ENCODE data around the gene COL6A2. TPM values are rescaled to one million over a fixed set of nuclear protein-coding genes. Genes with fewer than 3 reads are reported as not detected.
"Not testable (repeated sequence)": the region's sequence is repeated elsewhere in the genome, so short reads cannot be mapped to it uniquely, and the experiment has no call there.

COL6A2 gene
- total and polyA plus RNA-seq, 2 experiments from 2014 or later = 650 to 1,939 TPM

DNA sequence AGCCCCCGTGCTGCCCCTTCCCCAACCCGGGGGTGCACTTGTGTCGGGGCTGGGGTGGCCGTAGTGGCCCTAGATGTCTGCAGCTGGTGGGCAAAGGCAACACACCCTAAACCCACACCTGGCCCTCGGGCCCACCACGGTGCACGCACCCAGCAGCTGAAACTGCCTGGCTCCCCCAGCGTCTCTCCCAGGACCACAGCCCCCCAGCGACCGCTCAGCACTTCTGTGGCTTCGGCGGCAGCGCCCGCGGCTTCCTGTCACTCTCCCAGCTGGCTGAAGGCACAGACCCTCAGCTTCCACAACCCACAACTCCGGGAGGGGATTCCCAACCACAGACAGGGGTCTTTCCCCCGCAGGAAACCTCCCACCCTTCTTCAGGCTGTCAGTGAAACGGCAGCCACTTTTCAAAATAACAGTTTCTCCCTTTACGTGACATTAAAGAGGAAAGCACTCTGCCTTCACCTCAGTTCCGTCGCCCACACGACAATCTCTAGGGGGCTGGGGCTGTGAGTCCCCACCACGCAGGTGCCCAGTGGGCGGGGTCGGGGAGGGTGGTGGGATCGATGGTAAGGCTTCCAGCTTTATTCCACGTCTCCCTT, 40.7 kb upstream of the COL6A2 start:
- no peaks in the 10 kb centered on the region for H3K36me3 ChIP-seq (ENCODE audit: low read depth)
- H3K4me1 ChIP-seq (ENCODE audit: insufficient read depth) = peaks cover 40% of the 10 kb centered on the region
- H2AFZ ChIP-seq = no peak overlapping the region
- in situ Hi-C loops (cut with MboI) = no loop called here
- peaks cover 40% of the 10 kb centered on the region for H3F3A ChIP-seq (ENCODE audit: insufficient read depth)
- no peaks in the 10 kb centered on the region for H3K9me3 ChIP-seq (ENCODE audit: low read depth)
- H3K4me3 ChIP-seq = no peak overlapping the region
- DNase-seq = no peak
- 71 to 75% methylated on average over 27 of the region's 27 CpGs for WGBS, 2 experiments (ENCODE audit: low coverage in 1 of 2, low lambda C conversion rate in 2 of 2, missing lambda C conversion rate in 2 of 2)
- H3K9ac ChIP-seq = peak overlapping the region; percentile 80
- H3K27me3 ChIP-seq (replicated peaks; ENCODE audit: insufficient read depth) = no peaks in the 10 kb centered on the region
- TF ChIP-seq EZH2phosphoT487 (IDR thresholded peaks at IDR 0.05; ENCODE audit: insufficient read depth, low read depth) (no peak), EZH2 (IDR thresholded peaks at IDR 0.05; ENCODE audit: insufficient read depth, poor library complexity, severe bottlenecking) (no peak)
- no peaks in the 10 kb centered on the region for H4K20me1 ChIP-seq (ENCODE audit: insufficient read depth)
- no peak overlapping the region for H3K4me2 ChIP-seq (ENCODE audit: unreplicated experiment)
- H3K9me2 ChIP-seq (ENCODE audit: insufficient read depth) = no peaks in the 10 kb centered on the region
- peak overlapping the region; percentile 84 for H3K27ac ChIP-seq
- no peaks in the 10 kb centered on the region for H3K79me2 ChIP-seq (ENCODE audit: insufficient read depth)

DNA sequence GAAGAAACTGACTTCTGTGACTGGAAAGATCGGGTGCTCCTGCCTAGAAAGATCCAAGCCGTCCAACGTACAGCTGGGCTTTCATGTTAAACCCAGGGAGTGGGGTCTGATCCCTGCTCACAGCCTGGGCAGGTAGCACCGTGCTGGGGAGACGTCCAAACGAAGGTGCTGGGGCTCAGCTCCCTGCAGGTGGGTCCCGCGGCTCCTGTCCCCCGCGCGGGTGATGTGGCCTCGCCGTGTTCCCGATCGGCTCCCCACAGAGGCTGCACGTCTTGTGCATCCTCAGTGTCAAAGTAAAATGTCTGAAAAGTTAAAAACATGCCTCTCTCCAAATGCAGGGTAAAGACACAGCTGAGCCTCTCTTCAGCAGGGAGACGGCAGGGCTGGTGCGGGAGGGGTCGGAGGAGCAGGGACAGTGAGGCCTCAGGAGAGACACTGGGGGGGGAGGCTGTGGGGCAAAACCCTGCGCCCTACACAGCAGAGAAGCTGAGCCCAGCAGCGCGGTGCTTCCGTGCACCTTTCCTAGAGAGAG, 40.1 kb upstream of the COL6A2 start:
- no peak for TF ChIP-seq EZH2 (IDR thresholded peaks at IDR 0.05; ENCODE audit: insufficient read depth, poor library complexity, severe bottlenecking)
- no peak for TF ChIP-seq EZH2phosphoT487 (IDR thresholded peaks at IDR 0.05; ENCODE audit: insufficient read depth, low read depth)
- WGBS, 2 experiments (ENCODE audit: low coverage in 1 of 2, low lambda C conversion rate in 2 of 2, missing lambda C conversion rate in 2 of 2) = 95 to 97% methylated on average over 19 to 23 of the region's 23 CpGs
- Histone ChIP-seq H3K4me2 (ENCODE audit: unreplicated experiment) (no peak overlapping the region), H3K9me2 (ENCODE audit: insufficient read depth) (no peaks in the 10 kb centered on the region), H3K9me3 (ENCODE audit: low read depth) (no peaks in the 10 kb centered on the region), H3K79me2 (ENCODE audit: insufficient read depth) (no peaks in the 10 kb centered on the region), H3K4me3 (no peak overlapping the region), H4K20me1 (ENCODE audit: insufficient read depth) (no peaks in the 10 kb centered on the region), H3K4me1 (ENCODE audit: insufficient read depth) (peaks cover 43% of the 10 kb centered on the region), H2AFZ (no peak overlapping the region), H3K27me3 (replicated peaks; ENCODE audit: insufficient read depth) (no peaks in the 10 kb centered on the region), H3K36me3 (ENCODE audit: low read depth) (no peaks in the 10 kb centered on the region), H3F3A (ENCODE audit: insufficient read depth) (peaks cover 36% of the 10 kb centered on the region), H3K27ac (no peak overlapping the region), H3K9ac (no peak overlapping the region)
- DNase-seq = no peak
- in situ Hi-C loops (cut with MboI) = no loop called here

DNA sequence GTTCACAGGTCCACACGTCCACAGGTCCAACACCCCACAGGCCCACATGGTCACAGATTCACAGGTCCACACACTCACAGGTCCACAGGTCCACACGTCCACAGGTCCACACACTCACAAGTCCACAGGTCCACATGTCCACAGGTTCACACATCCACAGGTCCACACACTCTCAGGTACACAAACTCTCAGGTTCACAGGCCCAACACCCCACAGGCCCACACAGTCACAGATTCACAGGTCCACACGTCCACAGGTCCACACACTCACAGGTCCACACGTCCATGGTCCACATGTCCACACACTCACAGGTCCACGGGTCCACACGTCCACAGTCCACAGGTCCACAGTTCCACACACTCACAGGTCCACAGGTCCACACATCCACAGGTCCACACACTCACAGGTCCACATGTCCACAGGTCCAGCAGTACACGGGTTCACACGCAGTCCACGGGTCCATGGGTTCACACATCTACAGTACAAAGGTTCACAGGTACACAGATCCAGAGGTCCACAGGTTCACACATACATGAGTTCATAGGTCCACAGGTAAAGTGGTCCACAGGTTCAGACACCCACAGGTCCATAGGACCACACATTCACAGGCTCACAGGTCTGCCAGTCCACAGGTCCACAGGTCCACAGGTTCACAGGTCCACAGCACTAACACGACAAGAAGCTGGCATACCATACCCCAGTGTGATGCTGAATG, 39.3 kb upstream of the COL6A2 start:
- H3K4me3 ChIP-seq = no peak overlapping the region
- peaks cover 35% of the 10 kb centered on the region for H3F3A ChIP-seq (ENCODE audit: insufficient read depth)
- no peaks in the 10 kb centered on the region for H3K36me3 ChIP-seq (ENCODE audit: low read depth)
- no peak overlapping the region for H2AFZ ChIP-seq
- in situ Hi-C loops (cut with MboI) = no loop called here
- H3K27me3 ChIP-seq (replicated peaks; ENCODE audit: insufficient read depth) = no peaks in the 10 kb centered on the region
- H4K20me1 ChIP-seq (ENCODE audit: insufficient read depth) = no peaks in the 10 kb centered on the region
- H3K79me2 ChIP-seq (ENCODE audit: insufficient read depth) = no peaks in the 10 kb centered on the region
- peaks cover 42% of the 10 kb centered on the region for H3K4me1 ChIP-seq (ENCODE audit: insufficient read depth)
- H3K4me2 ChIP-seq (ENCODE audit: unreplicated experiment) = no peak overlapping the region
- no peak overlapping the region for H3K27ac ChIP-seq
- TF ChIP-seq EZH2phosphoT487 (IDR thresholded peaks at IDR 0.05; ENCODE audit: insufficient read depth, low read depth) (no peak), EZH2 (IDR thresholded peaks at IDR 0.05; ENCODE audit: insufficient read depth, poor library complexity, severe bottlenecking) (no peak)
- H3K9me3 ChIP-seq (ENCODE audit: low read depth) = no peaks in the 10 kb centered on the region
- H3K9me2 ChIP-seq (ENCODE audit: insufficient read depth) = no peaks in the 10 kb centered on the region
- WGBS, 2 experiments (ENCODE audit: low coverage in 1 of 2, low lambda C conversion rate in 2 of 2, missing lambda C conversion rate in 2 of 2) = 94 to 98% methylated on average over 10 of the region's 10 CpGs
- no peak overlapping the region for H3K9ac ChIP-seq
- DNase-seq = no peak

DNA sequence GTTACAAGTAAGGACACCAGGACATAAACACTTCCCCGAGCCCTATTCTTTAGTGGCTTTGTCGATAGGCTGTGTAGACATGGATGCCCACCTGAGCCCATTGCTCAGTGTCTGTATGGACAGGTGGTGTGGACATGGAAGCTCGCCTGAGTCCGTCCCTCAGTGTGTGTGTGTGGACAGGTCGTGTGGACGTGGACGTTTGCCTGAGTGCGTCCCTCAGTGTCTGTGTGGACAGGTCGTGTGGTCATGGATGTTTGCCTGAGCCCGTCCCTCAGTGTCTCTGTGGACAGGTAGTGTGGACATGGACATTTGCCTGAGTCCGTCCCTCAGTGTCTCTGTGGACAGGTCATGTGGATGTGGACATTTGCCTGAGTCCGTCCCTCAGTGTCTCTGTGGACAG, 38.7 kb upstream of the COL6A2 start:
- Histone ChIP-seq H3K4me2 (ENCODE audit: unreplicated experiment) (no peak overlapping the region), H3K27me3 (replicated peaks; ENCODE audit: insufficient read depth) (no peaks in the 10 kb centered on the region), H3K4me3 (no peak overlapping the region), H2AFZ (no peak overlapping the region), H3K36me3 (ENCODE audit: low read depth) (no peaks in the 10 kb centered on the region), H3K27ac (no peak overlapping the region), H3K4me1 (ENCODE audit: insufficient read depth) (peaks cover 36% of the 10 kb centered on the region), H3K9me3 (ENCODE audit: low read depth) (no peaks in the 10 kb centered on the region), H3K79me2 (ENCODE audit: insufficient read depth) (no peaks in the 10 kb centered on the region), H3K9me2 (ENCODE audit: insufficient read depth) (no peaks in the 10 kb centered on the region), H4K20me1 (ENCODE audit: insufficient read depth) (no peaks in the 10 kb centered on the region), H3K9ac (no peak overlapping the region), H3F3A (ENCODE audit: insufficient read depth) (peaks cover 29% of the 10 kb centered on the region)
- in situ Hi-C loops (cut with MboI) = no loop called here
- TF ChIP-seq EZH2 (IDR thresholded peaks at IDR 0.05; ENCODE audit: insufficient read depth, poor library complexity, severe bottlenecking) = no peak
- TF ChIP-seq EZH2phosphoT487 (IDR thresholded peaks at IDR 0.05; ENCODE audit: insufficient read depth, low read depth) = no peak
- 94% methylated on average over 12 of the region's 12 CpGs for WGBS, 2 experiments (ENCODE audit: low coverage in 1 of 2, low lambda C conversion rate in 2 of 2, missing lambda C conversion rate in 2 of 2)
- DNase-seq = no peak

DNA sequence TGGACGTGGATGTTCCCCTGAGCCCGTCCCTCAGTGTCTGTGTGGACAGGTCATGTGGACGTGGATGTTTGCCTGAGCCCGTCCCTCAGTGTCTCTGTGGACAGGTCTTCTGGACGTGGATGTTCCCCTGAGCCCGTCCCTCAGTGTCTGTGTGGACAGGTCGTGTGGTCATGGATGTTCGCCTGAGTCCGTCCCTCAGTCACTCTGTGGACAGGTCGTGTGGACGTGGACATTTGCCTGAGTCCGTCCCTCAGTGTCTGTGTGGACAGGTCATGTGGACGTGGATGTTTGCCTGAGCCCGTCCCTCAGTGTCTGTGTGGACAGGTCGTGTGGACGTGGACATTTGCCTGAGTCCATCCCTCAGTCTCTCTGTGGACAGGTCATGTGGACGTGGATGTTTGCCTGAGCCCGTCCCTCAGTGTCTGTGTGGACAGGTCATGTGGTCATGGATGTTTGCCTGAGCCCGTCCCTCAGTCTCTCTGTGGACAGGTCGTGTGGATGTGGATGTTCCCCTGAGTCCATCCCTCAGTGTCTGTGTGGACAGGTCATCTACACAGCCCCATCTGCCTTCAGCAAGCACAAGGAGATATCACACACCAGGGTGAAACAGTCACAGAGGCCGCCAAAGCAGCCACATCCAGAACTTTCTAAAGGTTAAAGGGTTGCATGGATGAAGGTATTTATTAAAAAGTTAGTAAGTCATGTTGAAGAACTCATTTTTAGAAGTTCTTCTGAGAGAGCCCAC, 38.0 kb upstream of the COL6A2 start:
- peak; percentile 35 for DNase-seq
- 87 to 89% methylated on average over 8 to 21 of the region's 21 CpGs for WGBS, 2 experiments (ENCODE audit: low coverage in 1 of 2, low lambda C conversion rate in 2 of 2, missing lambda C conversion rate in 2 of 2)
- H3K36me3 ChIP-seq (ENCODE audit: low read depth); H4K20me1 ChIP-seq (ENCODE audit: insufficient read depth); H3K79me2 ChIP-seq (ENCODE audit: insufficient read depth); H3K9me3 ChIP-seq (ENCODE audit: low read depth); H3K9me2 ChIP-seq (ENCODE audit: insufficient read depth); H2AFZ ChIP-seq; in situ Hi-C loops (cut with MboI); H3K27me3 ChIP-seq (replicated peaks; ENCODE audit: insufficient read depth); H3K4me3 ChIP-seq: not testable (repeated sequence)
- peaks cover 28% of the 10 kb centered on the region for H3F3A ChIP-seq (ENCODE audit: insufficient read depth)
- peak overlapping the region; percentile 50 for H3K4me2 ChIP-seq (ENCODE audit: unreplicated experiment)
- peaks cover 33% of the 10 kb centered on the region for H3K4me1 ChIP-seq (ENCODE audit: insufficient read depth)
- H3K9ac ChIP-seq = peak overlapping the region; percentile 80
- H3K27ac ChIP-seq = peak overlapping the region; percentile 96

Data from GM23248 (cell line).